Esophagus muscularis mucosa (tissue), 4 donors: Measurements from ENCODE around the gene CHERP. TPM values are rescaled to one million over a fixed set of nuclear protein-coding genes. Genes with fewer than 3 reads are reported as not detected.
"Not testable (repeated sequence)": the region's sequence is repeated elsewhere in the genome, so short reads cannot be mapped to it uniquely, and the experiment has no call there.

Experiments used
- DNase-seq: peaks from one replicate; pipeline ENCODE4 v3.0.0-alpha.2; 2017; ENCODE audit errors: extremely low spot score
- H3K27ac ChIP-seq, 4 donors: fragments of 200-600 bp; sonication (generic); replicated peaks in 1 of 4; 1 replicate in 3 of 4; 2 replicates in 1 of 4; pipeline ENCODE4 v1.5.1; 2016 to 2019; ENCODE audit warnings: mild to moderate bottlenecking in 1 of 4
- H3K27me3 ChIP-seq, 4 donors: fragments of 200-600 bp; sonication (generic); one replicate each; pipeline versions ENCODE4 v1.5.1 to v1.6.0; 2016 to 2019
- H3K36me3 ChIP-seq, 4 donors: fragments of 200-600 bp; sonication (generic); one replicate each; pipeline ENCODE4 v1.5.1; 2016 to 2019
- H3K4me1 ChIP-seq, 4 donors: fragments of 200-600 bp; sonication (generic); one replicate each; pipeline ENCODE4 v1.5.1; 2016 to 2019
- H3K4me3 ChIP-seq, 4 donors: fragments of 200-600 bp; sonication (generic); 1 replicate in 2 of 4; 2 replicates in 2 of 4; pipeline ENCODE4 v1.5.1; 2016 to 2019; ENCODE audit warnings: mild to moderate bottlenecking in 4 of 4, moderate library complexity in 1 of 4
- H3K9me3 ChIP-seq, 4 donors: fragments of 200-600 bp; sonication (generic); 1 replicate in 3 of 4; 2 replicates in 1 of 4; pipeline ENCODE4 v1.5.1; 2016 to 2019
- EP300 ChIP-seq: sonication (generic); formaldehyde crosslinking; IDR thresholded peaks from one replicate; pipeline ENCODE4 v1.6.1; 2017; ENCODE audit warnings: antibody characterized with exemption
- POLR2A ChIP-seq: fragments of 450-650 bp; IDR thresholded peaks from one replicate; pipeline ENCODE4 v1.6.1; 2017; ENCODE audit warnings: antibody characterized with exemption, moderate library complexity, mild to moderate bottlenecking, low read depth
- POLR2AphosphoS5 ChIP-seq, 2 donors: sonication (generic); formaldehyde crosslinking; IDR thresholded peaks; one replicate each; pipeline ENCODE4 v1.6.1; 2017; ENCODE audit warnings: antibody characterized with exemption in 2 of 2
- WGBS: methylation state at CpG from one replicate; pipeline ENCODE4 v1.1.5; 2018; 5-methylcytosine and 5-hydroxymethylcytosine counted together
- intact Hi-C: fragments of 100-400 bp; cut with DNase I; formaldehyde crosslinking; loops from one replicate; pipeline ENCODE4 v1.15.1; 2023
- total RNA-seq, 4 donors: library from RNA; depleted of rRNA; stranded (reverse); fragments of >200 nt; gene quantifications; one replicate each; pipeline versions ENCODE4 v1.1.0 to v1.2.1, GENCODE V29; 2016
- TF ChIP-seq, protein P1 (sequence below), 3 experiments: fragments of 200-600 bp in 2 of 3; fragments of 450-650 bp in 1 of 3; sonication (generic) in 2 of 3; IDR thresholded peaks; one replicate each; pipeline ENCODE4 v1.5.1; 2017 to 2019; ENCODE audit warnings: antibody characterized with exemption in 3 of 3, mild to moderate bottlenecking in 2 of 3, moderate library complexity in 1 of 3

CHERP gene
- total RNA-seq, 4 donors from 2014 or later, result 9.1 to 18.0 (median 12.9) TPM

DNA sequence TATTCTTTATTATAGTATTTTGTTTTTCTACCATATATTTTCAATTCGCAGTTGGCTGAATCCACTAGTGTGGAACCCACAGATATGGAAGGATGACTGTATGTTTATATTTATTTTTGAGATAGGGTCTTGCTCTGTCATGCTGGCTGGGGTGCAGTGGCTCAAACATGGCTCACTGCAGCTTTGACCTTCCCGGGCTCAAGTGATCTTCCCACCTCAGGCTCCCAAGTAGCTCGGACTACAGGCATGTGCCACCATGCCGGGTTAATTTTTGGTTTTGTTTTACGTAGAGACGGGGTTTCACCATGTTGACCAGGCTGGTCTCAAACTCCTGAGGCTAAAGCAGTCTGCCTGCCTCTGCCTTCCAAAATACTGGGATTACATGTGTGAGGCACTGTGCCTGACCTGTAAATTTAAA is 20.4 kb upstream of the CHERP start:
- peaks cover 52 to 97% (median 81%) of the 10 kb centered on the region in 4 donors for H3K36me3 ChIP-seq

DNA sequence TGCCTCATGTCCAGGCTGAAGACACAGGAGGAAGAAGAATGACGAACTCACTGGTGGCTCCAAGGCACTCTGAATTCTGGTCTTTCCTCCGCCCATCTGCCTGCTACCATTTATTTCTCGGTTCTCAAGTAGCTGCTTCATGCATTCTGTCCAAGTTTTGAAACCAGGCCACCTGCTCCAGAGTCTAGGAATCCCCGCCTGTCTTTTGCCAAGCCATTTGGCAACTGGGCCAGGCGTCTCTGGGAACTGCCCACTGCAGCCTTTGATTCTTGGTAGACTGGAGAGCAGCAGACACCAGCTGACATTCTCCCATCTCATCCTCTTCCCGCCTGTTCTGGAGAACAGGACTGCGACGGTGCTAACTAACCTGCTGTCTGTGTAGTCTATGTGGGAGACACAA is 19.1 kb upstream of the CHERP start:
- Histone ChIP-seq H3K27me3 (no peaks in the 10 kb centered on the region), H3K36me3 (peaks cover 40 to 93% (median 76%) of the 10 kb centered on the region in 4 donors), H3K27ac (no peak overlapping the region), H3K4me3 (no peak overlapping the region), H3K9me3 (no peaks in the 10 kb centered on the region), H3K4me1 (no peaks in the 10 kb centered on the region)
- no peak for TF ChIP-seq EP300
- TF ChIP-seq POLR2A, result no peak
- no peak for TF ChIP-seq POLR2AphosphoS5 (IDR thresholded peaks at IDR 0.05)
- TF ChIP-seq, protein P1, sequence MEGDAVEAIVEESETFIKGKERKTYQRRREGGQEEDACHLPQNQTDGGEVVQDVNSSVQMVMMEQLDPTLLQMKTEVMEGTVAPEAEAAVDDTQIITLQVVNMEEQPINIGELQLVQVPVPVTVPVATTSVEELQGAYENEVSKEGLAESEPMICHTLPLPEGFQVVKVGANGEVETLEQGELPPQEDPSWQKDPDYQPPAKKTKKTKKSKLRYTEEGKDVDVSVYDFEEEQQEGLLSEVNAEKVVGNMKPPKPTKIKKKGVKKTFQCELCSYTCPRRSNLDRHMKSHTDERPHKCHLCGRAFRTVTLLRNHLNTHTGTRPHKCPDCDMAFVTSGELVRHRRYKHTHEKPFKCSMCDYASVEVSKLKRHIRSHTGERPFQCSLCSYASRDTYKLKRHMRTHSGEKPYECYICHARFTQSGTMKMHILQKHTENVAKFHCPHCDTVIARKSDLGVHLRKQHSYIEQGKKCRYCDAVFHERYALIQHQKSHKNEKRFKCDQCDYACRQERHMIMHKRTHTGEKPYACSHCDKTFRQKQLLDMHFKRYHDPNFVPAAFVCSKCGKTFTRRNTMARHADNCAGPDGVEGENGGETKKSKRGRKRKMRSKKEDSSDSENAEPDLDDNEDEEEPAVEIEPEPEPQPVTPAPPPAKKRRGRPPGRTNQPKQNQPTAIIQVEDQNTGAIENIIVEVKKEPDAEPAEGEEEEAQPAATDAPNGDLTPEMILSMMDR (IDR thresholded peaks at IDR 0.05), result no peak
- DNase-seq, result no peak
- intact Hi-C loops, result no loop called here
- WGBS, result 84% methylated on average over 8 of the region's 8 CpGs

More for the DNA sequence above, 20.4 kb upstream of the CHERP start:
- Histone ChIP-seq H3K27ac (no peak overlapping the region), H3K9me3 (no peaks in the 10 kb centered on the region), H3K27me3 (no peaks in the 10 kb centered on the region), H3K4me3 (no peak overlapping the region), H3K4me1 (no peaks in the 10 kb centered on the region)
- TF ChIP-seq EP300 (no peak), POLR2A (no peak), POLR2AphosphoS5 (IDR thresholded peaks at IDR 0.05) (no peak)
- TF ChIP-seq, protein P1 (IDR thresholded peaks at IDR 0.05), result no peak
- intact Hi-C loops, result no loop called here
- WGBS, result 90% methylated on average over 6 of the region's 6 CpGs
- no peak for DNase-seq

DNA sequence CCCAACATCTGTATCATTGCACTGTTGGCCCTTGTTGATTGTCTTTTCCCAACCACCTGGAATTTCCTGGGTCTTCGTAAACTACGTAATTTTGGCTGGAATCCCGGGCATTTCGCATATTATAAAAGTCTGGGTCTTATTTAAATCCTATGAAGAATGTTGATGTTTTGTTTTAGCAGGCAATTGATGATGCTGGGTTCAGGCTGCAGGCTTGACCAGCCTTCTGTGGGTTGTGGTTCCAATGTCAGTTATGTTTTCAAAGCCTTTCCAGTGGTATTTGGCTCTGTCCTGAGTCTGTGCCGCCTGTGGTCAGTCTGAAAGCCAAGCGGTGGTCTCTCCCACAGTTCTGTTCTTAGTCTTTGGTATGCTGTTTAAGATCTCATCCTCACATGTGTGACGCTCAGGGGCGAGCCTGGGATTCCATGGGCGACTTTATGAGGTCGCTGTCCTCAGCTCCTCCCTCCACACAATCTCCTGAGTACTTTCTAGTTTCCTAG is 17.6 kb upstream of the CHERP start:
- H3K4me3 ChIP-seq, result no peak overlapping the region
- DNase-seq, result no peak
- H3K9me3 ChIP-seq, result no peaks in the 10 kb centered on the region
- 87% methylated on average over 10 of the region's 10 CpGs for WGBS
- no peak overlapping the region for H3K27ac ChIP-seq
- no peak for TF ChIP-seq POLR2A
- TF ChIP-seq POLR2AphosphoS5 (IDR thresholded peaks at IDR 0.05), result no peak
- TF ChIP-seq EP300, result no peak
- H3K4me1 ChIP-seq, result no peaks in the 10 kb centered on the region
- H3K36me3 ChIP-seq, result peaks cover 33 to 93% (median 74%) of the 10 kb centered on the region in 4 donors
- intact Hi-C loops, result no loop called here
- H3K27me3 ChIP-seq, result no peaks in the 10 kb centered on the region

DNA sequence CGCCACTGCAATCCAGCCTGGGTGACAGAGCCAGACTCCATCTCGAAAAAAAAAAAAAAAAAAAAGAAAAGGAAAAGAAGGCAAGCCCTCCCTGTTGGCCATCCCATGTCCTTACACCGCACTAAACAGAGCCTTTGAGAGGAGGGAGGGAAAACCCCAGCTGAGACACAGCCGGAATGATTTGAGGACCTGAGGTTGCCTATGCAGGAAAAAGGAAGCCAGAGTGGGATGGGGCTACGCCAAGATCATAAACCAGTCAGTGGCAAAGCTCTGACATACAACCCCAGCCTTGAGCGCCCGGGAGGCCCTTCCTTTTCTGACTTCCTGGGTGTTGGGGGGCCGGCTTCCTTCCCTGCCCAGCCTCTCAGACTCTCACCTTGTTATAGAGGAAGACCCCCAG is 12.5 kb upstream of the CHERP start:
- no peaks in the 10 kb centered on the region for H3K27me3 ChIP-seq
- 84% methylated on average over 8 of the region's 8 CpGs for WGBS
- intact Hi-C loops, result no loop called here
- DNase-seq, result no peak
- H3K36me3 ChIP-seq, result peaks cover 19 to 95% (median 81%) of the 10 kb centered on the region in 4 donors
- TF ChIP-seq, protein P1 (IDR thresholded peaks at IDR 0.05), result no peak
- TF ChIP-seq POLR2AphosphoS5 (IDR thresholded peaks at IDR 0.05) (no peak), POLR2A (no peak), EP300 (no peak)
- H3K27ac ChIP-seq, result no peak overlapping the region
- no peaks in the 10 kb centered on the region for H3K4me1 ChIP-seq
- no peak overlapping the region for H3K4me3 ChIP-seq
- no peaks in the 10 kb centered on the region for H3K9me3 ChIP-seq

- H3K27ac ChIP-seq, intact Hi-C loops, H3K27me3 ChIP-seq, H3K9me3 ChIP-seq, DNase-seq, H3K4me3 ChIP-seq, H3K4me1 ChIP-seq: not testable (repeated sequence)
- WGBS, result 97% methylated on average over 6 of the region's 6 CpGs
- H3K36me3 ChIP-seq, result peaks cover 19 to 76% (median 63%) of the 10 kb centered on the region in 4 donors
Observed at GRCh38 chr19:16551902-16552301, 9.7 kb upstream of the CHERP start.

DNA sequence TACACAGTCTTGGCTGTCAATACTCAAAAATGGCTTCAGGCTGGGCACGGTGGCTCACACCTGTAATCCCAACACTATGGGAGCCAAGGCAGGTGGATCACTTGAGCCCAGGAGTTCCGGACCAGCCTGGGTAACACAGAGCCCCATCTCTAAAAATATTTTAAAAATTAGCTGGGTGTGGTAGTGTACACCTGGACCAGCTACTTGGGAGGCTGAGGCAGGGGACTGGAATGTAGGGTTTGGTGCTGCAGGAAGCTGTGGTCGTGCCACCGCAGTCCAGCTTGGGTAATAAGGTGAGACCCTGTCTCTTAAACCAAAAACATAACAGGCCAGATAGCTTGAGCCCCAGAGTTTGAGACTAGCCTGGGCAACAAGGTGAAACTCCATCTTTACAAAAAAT is 6.7 kb upstream of the CHERP start:
- no peak overlapping the region for H3K27ac ChIP-seq
- no peaks in the 10 kb centered on the region for H3K27me3 ChIP-seq
- no peak for DNase-seq
- no peaks in the 10 kb centered on the region for H3K9me3 ChIP-seq
- H3K4me1 ChIP-seq, result peaks cover 0 to 16% (median 9%) of the 10 kb centered on the region in 4 donors
- peaks cover 13 to 46% (median 36%) of the 10 kb centered on the region in 4 donors for H3K36me3 ChIP-seq
- H3K4me3 ChIP-seq, result no peak overlapping the region
- intact Hi-C loops, result no loop called here
- WGBS, result 93% methylated on average over 4 of the region's 4 CpGs
- TF ChIP-seq POLR2AphosphoS5 (IDR thresholded peaks at IDR 0.05) (no peak), POLR2A (no peak)
- TF ChIP-seq, protein P1 (IDR thresholded peaks at IDR 0.05), result no peak
